ENCODE data around the gene ADCY5.

ADCY5 gene

GRCh38 chr3:123320221-123320620 is 128.7 kb downstream of the ADCY5 start:
- Histone ChIP-seq H3K27ac (ENCODE audit: extremely low read depth, low read depth, low read length) (no peak overlapping the region), H3K9me3 (ENCODE audit: control insufficient read depth, insufficient read depth, low read depth, low read length) (no peaks in the 10 kb centered on the region), H3K36me3 (ENCODE audit: control insufficient read depth in 2 of 2, insufficient read depth in 1 of 2, low read length in 2 of 2) (no peaks in the 10 kb centered on the region), H3K4me3 (ENCODE audit: low read depth, low read length) (no peak overlapping the region), H3K4me1 (ENCODE audit: control insufficient read depth, insufficient read depth, low read length) (no peaks in the 10 kb centered on the region)
- no peak for TF ChIP-seq ZNF221 (tag by site-specific recombination; IDR thresholded peaks at IDR 0.05; ENCODE audit: borderline replicate concordance)
- TF ChIP-seq ZBTB20 (tag by site-specific recombination; IDR thresholded peaks at IDR 0.05), result no peak
- no peak for TF ChIP-seq ZIC2 (tag by site-specific recombination; IDR thresholded peaks at IDR 0.05)
- TF ChIP-seq ZNF692 (tag by site-specific recombination; IDR thresholded peaks at IDR 0.05), result no peak
- TF ChIP-seq ZNF624 (tag by site-specific recombination; IDR thresholded peaks at IDR 0.05), result no peak
- TF ChIP-seq ZNF292 (tag by site-specific recombination; IDR thresholded peaks at IDR 0.05; ENCODE audit: borderline replicate concordance, low read depth), result no peak
- no peak for TF ChIP-seq ZNF350 (tag by site-specific recombination; IDR thresholded peaks at IDR 0.05)
- TF ChIP-seq ZNF600 (tag by site-specific recombination; IDR thresholded peaks at IDR 0.05), result no peak
- no peak for TF ChIP-seq INSM2 (tag by site-specific recombination; IDR thresholded peaks at IDR 0.05)
- no peak for TF ChIP-seq ZNF132 (tag by site-specific recombination; IDR thresholded peaks at IDR 0.05; ENCODE audit: borderline replicate concordance)
- no peak for TF ChIP-seq ZNF362 (tag by site-specific recombination; IDR thresholded peaks at IDR 0.05)
- POLR2A ChIA-PET, result no interaction called here
- CTCF ChIA-PET, result interaction anchor here (1.2 kb wide), 1 partner anchor 169 kb away, joined by 4 read pairs; no protein-coding TSS in a partner anchor

GRCh38 chr3:123319760-123320159 is 129.1 kb downstream of the ADCY5 start:
- Histone ChIP-seq H3K36me3 (ENCODE audit: control insufficient read depth in 2 of 2, insufficient read depth in 1 of 2, low read length in 2 of 2) (no peaks in the 10 kb centered on the region), H3K9me3 (ENCODE audit: control insufficient read depth, insufficient read depth, low read depth, low read length) (no peaks in the 10 kb centered on the region), H3K4me1 (ENCODE audit: control insufficient read depth, insufficient read depth, low read length) (no peaks in the 10 kb centered on the region), H3K27ac (ENCODE audit: extremely low read depth, low read depth, low read length) (no peak overlapping the region), H3K4me3 (ENCODE audit: low read depth, low read length) (no peak overlapping the region)
- ChIA-PET CTCF (no interaction called here), POLR2A (no interaction called here)
- TF ChIP-seq KLF16 (tag by site-specific recombination; IDR thresholded peaks at IDR 0.05) (no peak), BCL11A (tag by site-specific recombination; IDR thresholded peaks at IDR 0.05; ENCODE audit: low read depth) (no peak), ZNF341 (tag by site-specific recombination; IDR thresholded peaks at IDR 0.05; ENCODE audit: low read depth) (peak; percentile 52)

- Histone ChIP-seq H3K27ac (ENCODE audit: extremely low read depth, low read depth, low read length) (no peak overlapping the region), H3K4me1 (ENCODE audit: control insufficient read depth, insufficient read depth, low read length) (no peaks in the 10 kb centered on the region), H3K4me3 (ENCODE audit: low read depth, low read length) (no peak overlapping the region), H3K36me3 (ENCODE audit: control insufficient read depth in 2 of 2, insufficient read depth in 1 of 2, low read length in 2 of 2) (no peaks in the 10 kb centered on the region), H3K9me3 (ENCODE audit: control insufficient read depth, insufficient read depth, low read depth, low read length) (no peaks in the 10 kb centered on the region)
- ChIA-PET POLR2A (no interaction called here), CTCF (no interaction called here)
- no peak for TF ChIP-seq ZSCAN5A (tag by site-specific recombination; IDR thresholded peaks at IDR 0.05)
- no peak for TF ChIP-seq ZNF707 (tag by site-specific recombination; IDR thresholded peaks at IDR 0.05)
- no peak for TF ChIP-seq ELK4 (IDR thresholded peaks at IDR 0.05; ENCODE audit: borderline replicate concordance, low read depth, low read length)
- no peak for TF ChIP-seq ZNF785 (tag by site-specific recombination; IDR thresholded peaks at IDR 0.05)
- no peak for TF ChIP-seq SP3 (tag by site-specific recombination; IDR thresholded peaks at IDR 0.05)
- TF ChIP-seq ZNF169 (tag by site-specific recombination; IDR thresholded peaks at IDR 0.05), result no peak
- no peak for TF ChIP-seq ZSCAN18 (tag by site-specific recombination; IDR thresholded peaks at IDR 0.05)
- no peak for TF ChIP-seq ZNF292 (tag by site-specific recombination; IDR thresholded peaks at IDR 0.05; ENCODE audit: borderline replicate concordance, low read depth)
- no peak for TF ChIP-seq ZNF510 (tag by site-specific recombination; IDR thresholded peaks at IDR 0.05; ENCODE audit: insufficient replicate concordance)
These were observed 130.5 kb downstream of the ADCY5 start for GRCh38 chr3:123318374-123318773.
